ENCODE data around the gene LTBP3. TPM values are rescaled to one million over a fixed set of nuclear protein-coding genes. Genes with fewer than 3 reads are reported as not detected.

LTBP3 gene
- polyA plus RNA-seq, 1 donor from 2014 or later: 4.6 TPM

DNA sequence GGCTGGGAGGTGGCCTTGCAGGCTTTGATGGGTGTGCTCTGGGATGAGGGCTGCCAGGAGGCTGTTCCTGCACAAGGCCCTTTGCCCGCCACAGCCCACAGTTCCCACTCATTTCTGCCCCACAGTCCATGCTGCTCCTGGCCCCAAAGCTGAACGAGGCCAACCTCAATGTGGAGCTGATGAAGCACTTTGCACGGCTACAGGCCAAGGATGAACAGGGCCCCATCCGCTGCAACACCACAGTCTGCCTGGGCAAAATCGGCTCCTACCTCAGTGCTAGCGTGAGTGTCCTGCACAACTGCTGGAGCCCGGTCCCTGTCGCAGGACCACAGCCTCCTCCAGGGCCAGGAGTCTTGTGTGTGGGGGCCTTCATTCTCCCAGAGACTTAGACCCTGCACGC is 23.1 kb downstream of the LTBP3 start:
- Histone ChIP-seq H3K27ac (ENCODE audit: low read length) (no peak overlapping the region), H3K9ac (ENCODE audit: low read length) (no peak overlapping the region), H3K9me2 (ENCODE audit: insufficient read depth, low read length) (no peaks in the 10 kb centered on the region), H4K20me1 (ENCODE audit: insufficient read depth) (peaks cover 6% of the 10 kb centered on the region), H3K9me3 (ENCODE audit: low read length) (no peaks in the 10 kb centered on the region), H3K27me3 (ENCODE audit: insufficient read depth, low read depth, low read length) (peaks cover 25% of the 10 kb centered on the region), H2AFZ (ENCODE audit: low read depth, low read length) (no peak overlapping the region), H3K36me3 (ENCODE audit: insufficient read depth, low read length) (no peaks in the 10 kb centered on the region), H3F3A (ENCODE audit: insufficient read depth, low read length, poor library complexity, severe bottlenecking) (no peaks in the 10 kb centered on the region), H3K4me2 (ENCODE audit: low read length) (no peak overlapping the region), H3K79me2 (replicated peaks; ENCODE audit: insufficient read depth, low read length) (no peaks in the 10 kb centered on the region), H3K4me3 (ENCODE audit: low read length) (no peak overlapping the region)
- no peak for TF ChIP-seq EP300 (conservative IDR thresholded peaks at IDR 0.05; ENCODE audit: poor library complexity, severe bottlenecking)
- TF ChIP-seq, protein P1, sequence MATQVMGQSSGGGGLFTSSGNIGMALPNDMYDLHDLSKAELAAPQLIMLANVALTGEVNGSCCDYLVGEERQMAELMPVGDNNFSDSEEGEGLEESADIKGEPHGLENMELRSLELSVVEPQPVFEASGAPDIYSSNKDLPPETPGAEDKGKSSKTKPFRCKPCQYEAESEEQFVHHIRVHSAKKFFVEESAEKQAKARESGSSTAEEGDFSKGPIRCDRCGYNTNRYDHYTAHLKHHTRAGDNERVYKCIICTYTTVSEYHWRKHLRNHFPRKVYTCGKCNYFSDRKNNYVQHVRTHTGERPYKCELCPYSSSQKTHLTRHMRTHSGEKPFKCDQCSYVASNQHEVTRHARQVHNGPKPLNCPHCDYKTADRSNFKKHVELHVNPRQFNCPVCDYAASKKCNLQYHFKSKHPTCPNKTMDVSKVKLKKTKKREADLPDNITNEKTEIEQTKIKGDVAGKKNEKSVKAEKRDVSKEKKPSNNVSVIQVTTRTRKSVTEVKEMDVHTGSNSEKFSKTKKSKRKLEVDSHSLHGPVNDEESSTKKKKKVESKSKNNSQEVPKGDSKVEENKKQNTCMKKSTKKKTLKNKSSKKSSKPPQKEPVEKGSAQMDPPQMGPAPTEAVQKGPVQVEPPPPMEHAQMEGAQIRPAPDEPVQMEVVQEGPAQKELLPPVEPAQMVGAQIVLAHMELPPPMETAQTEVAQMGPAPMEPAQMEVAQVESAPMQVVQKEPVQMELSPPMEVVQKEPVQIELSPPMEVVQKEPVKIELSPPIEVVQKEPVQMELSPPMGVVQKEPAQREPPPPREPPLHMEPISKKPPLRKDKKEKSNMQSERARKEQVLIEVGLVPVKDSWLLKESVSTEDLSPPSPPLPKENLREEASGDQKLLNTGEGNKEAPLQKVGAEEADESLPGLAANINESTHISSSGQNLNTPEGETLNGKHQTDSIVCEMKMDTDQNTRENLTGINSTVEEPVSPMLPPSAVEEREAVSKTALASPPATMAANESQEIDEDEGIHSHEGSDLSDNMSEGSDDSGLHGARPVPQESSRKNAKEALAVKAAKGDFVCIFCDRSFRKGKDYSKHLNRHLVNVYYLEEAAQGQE (IDR thresholded peaks at IDR 0.05; ENCODE audit: borderline replicate concordance): no peak
- TF ChIP-seq, protein P2, sequence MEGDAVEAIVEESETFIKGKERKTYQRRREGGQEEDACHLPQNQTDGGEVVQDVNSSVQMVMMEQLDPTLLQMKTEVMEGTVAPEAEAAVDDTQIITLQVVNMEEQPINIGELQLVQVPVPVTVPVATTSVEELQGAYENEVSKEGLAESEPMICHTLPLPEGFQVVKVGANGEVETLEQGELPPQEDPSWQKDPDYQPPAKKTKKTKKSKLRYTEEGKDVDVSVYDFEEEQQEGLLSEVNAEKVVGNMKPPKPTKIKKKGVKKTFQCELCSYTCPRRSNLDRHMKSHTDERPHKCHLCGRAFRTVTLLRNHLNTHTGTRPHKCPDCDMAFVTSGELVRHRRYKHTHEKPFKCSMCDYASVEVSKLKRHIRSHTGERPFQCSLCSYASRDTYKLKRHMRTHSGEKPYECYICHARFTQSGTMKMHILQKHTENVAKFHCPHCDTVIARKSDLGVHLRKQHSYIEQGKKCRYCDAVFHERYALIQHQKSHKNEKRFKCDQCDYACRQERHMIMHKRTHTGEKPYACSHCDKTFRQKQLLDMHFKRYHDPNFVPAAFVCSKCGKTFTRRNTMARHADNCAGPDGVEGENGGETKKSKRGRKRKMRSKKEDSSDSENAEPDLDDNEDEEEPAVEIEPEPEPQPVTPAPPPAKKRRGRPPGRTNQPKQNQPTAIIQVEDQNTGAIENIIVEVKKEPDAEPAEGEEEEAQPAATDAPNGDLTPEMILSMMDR (IDR thresholded peaks at IDR 0.05; ENCODE audit: poor library complexity, severe bottlenecking): no peak

DNA sequence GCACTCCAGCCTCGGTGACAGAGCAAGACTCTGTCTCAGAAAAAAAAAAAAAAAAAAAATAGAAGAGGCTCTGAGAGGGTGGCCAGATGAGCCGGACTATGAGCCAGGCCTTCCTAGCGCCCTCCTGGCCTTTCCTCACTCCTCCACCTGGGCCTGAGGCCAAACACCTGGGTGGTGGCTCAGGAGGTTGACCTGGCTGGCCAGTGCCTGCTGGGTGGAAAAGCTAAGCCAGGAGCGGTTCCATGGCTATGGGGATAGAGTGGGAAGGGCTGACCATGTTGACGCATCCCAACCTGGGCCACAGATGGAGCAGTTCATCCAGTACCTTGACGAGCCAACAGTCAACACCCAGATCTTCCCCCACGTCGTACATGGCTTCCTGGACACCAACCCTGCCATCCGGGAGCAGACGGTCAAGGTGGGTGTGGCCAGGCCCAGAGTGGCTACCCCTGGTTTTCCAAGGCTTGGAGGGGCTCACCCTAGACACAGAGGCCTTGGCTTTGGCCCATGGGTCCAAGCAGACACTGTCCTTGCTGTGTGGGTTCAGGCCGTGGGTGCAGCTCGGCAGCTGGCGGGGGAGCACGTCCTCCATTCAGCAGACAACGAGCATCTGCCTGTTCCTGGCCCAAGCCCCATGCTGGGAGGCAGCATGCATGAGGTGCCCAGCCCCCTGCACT is 25.6 kb downstream of the LTBP3 start:
- H3K27me3 ChIP-seq (ENCODE audit: insufficient read depth, low read depth, low read length): peaks cover 2% of the 10 kb centered on the region
- H3K9ac ChIP-seq (ENCODE audit: low read length): no peak overlapping the region
- H4K20me1 ChIP-seq (ENCODE audit: insufficient read depth): no peaks in the 10 kb centered on the region
- no peak overlapping the region for H3K27ac ChIP-seq (ENCODE audit: low read length)
- H3K79me2 ChIP-seq (replicated peaks; ENCODE audit: insufficient read depth, low read length): no peaks in the 10 kb centered on the region
- H3K9me2 ChIP-seq (ENCODE audit: insufficient read depth, low read length): no peaks in the 10 kb centered on the region
- H3K4me2 ChIP-seq (ENCODE audit: low read length): no peak overlapping the region
- H3F3A ChIP-seq (ENCODE audit: insufficient read depth, low read length, poor library complexity, severe bottlenecking): no peaks in the 10 kb centered on the region
- no peak overlapping the region for H3K4me3 ChIP-seq (ENCODE audit: low read length)
- no peaks in the 10 kb centered on the region for H3K36me3 ChIP-seq (ENCODE audit: insufficient read depth, low read length)
- H2AFZ ChIP-seq (ENCODE audit: low read depth, low read length): no peak overlapping the region
- no peak for TF ChIP-seq MXI1 (conservative IDR thresholded peaks at IDR 0.05; ENCODE audit: poor library complexity, severe bottlenecking)
- TF ChIP-seq EZH2 (IDR thresholded peaks at IDR 0.05; ENCODE audit: borderline replicate concordance, insufficient read depth, low read length, poor library complexity, severe bottlenecking): no peak
- no peak for TF ChIP-seq TAF1 (IDR thresholded peaks at IDR 0.05; ENCODE audit: low read depth)
- no peak for TF ChIP-seq POLR2AphosphoS5 (IDR thresholded peaks at IDR 0.05)
- TF ChIP-seq RAD21 (conservative IDR thresholded peaks at IDR 0.05): no peak
- TF ChIP-seq SMC3 (conservative IDR thresholded peaks at IDR 0.05; ENCODE audit: poor library complexity): no peak
- TF ChIP-seq, protein P1 (IDR thresholded peaks at IDR 0.05; ENCODE audit: borderline replicate concordance): no peak
- TF ChIP-seq EP300 (conservative IDR thresholded peaks at IDR 0.05; ENCODE audit: poor library complexity, severe bottlenecking): no peak
- TF ChIP-seq, protein P2 (IDR thresholded peaks at IDR 0.05; ENCODE audit: poor library complexity, severe bottlenecking): no peak
- no peaks in the 10 kb centered on the region for H3K9me3 ChIP-seq (ENCODE audit: low read length)

Data from neural cell (in vitro differentiated cells).